OCI-LY3 (cell line): ENCODE results near the gene PDE3A.

Experiments used
- H2AFZ ChIP-seq: fragments of 200-600, 300-600 bp; shearing (Covaris generic); 2 replicates; pipeline ENCODE4 v1.6.0; 2014; ENCODE audit warnings: antibody characterized with exemption, low read depth, low read length
- H3K27ac ChIP-seq: fragments of 200-600, 300-600 bp; sonication (generic); 2 replicates; pipeline ENCODE4 v1.5.1; 2014; ENCODE audit warnings: mild to moderate bottlenecking, low read length, moderate library complexity, mixed read lengths
- H3K27me3 ChIP-seq: fragments of 200-600, 300-600 bp; sonication (generic); 2 replicates; pipeline ENCODE4 v1.6.1; 2014; ENCODE audit warnings: low read depth, low read length, mixed read lengths
- H3K36me3 ChIP-seq: fragments of 200-600, 300-600 bp; sonication (generic); replicated peaks from 2 replicates; pipeline ENCODE3; 2014; ENCODE audit warnings: low read depth, low read length, mixed read lengths
- H3K4me1 ChIP-seq: fragments of 300-600, 200-600 bp; sonication (generic); 2 replicates; pipeline ENCODE4 v1.6.1; 2014; ENCODE audit warnings: low read length, mixed read lengths
- H3K4me2 ChIP-seq: fragments of 200-600, 300-600 bp; sonication (generic); 2 replicates; pipeline ENCODE4 v1.6.1; 2014; ENCODE audit warnings: low read length, mixed read lengths
- H3K4me3 ChIP-seq: fragments of 300-600, 200-600 bp; sonication (generic); 2 replicates; pipeline ENCODE4 v1.5.1; 2014; ENCODE audit warnings: antibody characterized with exemption, mild to moderate bottlenecking, low read length, moderate library complexity
- H3K79me2 ChIP-seq: fragments of 300-600, 200-600 bp; shearing (Covaris generic); 2 replicates; pipeline ENCODE4 v1.6.1; 2014; ENCODE audit warnings: mild to moderate bottlenecking, low read length, mixed read lengths
- H3K9ac ChIP-seq: fragments of 300-600, 200-600 bp; shearing (Covaris generic); 2 replicates; pipeline ENCODE4 v1.6.0; 2014; ENCODE audit warnings: mild to moderate bottlenecking, low read length, moderate library complexity
- H3K9me3 ChIP-seq: fragments of 200-600, 300-600 bp; shearing (Covaris generic); 2 replicates; pipeline ENCODE4 v1.6.1; 2014; ENCODE audit warnings: low read length, mixed read lengths; ENCODE audit not compliant: insufficient read depth
- H4K20me1 ChIP-seq: fragments of 200-600, 300-600 bp; sonication (generic); 2 replicates; pipeline ENCODE4 v1.6.1; 2016; ENCODE audit warnings: low read length, mixed read lengths; ENCODE audit not compliant: insufficient read depth
- CTCF ChIP-seq: fragments of 200-600, 300-600 bp; sonication (generic); IDR thresholded peaks from 2 replicates; pipeline ENCODE4 v1.5.1; 2014; ENCODE audit warnings: antibody characterized with exemption, low read length, low read depth
- EZH2phosphoT487 ChIP-seq: fragments of 200-600 bp; shearing (Covaris generic); IDR thresholded peaks from 2 replicates; pipeline ENCODE4 v1.6.1; 2018; ENCODE audit warnings: antibody characterized with exemption, mixed run types, low read depth

Gene PDE3A

GRCh38 chr12:20494851-20495250, 126.5 kb downstream of the PDE3A start:
- Histone ChIP-seq H3K9me3 (no peaks in the 10 kb centered on the region), H3K79me2 (no peaks in the 10 kb centered on the region), H3K4me2 (no peak overlapping the region), H4K20me1 (no peaks in the 10 kb centered on the region), H3K27ac (no peak overlapping the region), H3K36me3 (no peaks in the 10 kb centered on the region), H3K4me1 (peaks cover 8% of the 10 kb centered on the region; the same call in 1 of the 2 replicates), H3K9ac (no peak overlapping the region), H2AFZ (no peak overlapping the region), H3K27me3 (peaks cover 27% of the 10 kb centered on the region), H3K4me3 (no peak overlapping the region)
- TF ChIP-seq EZH2phosphoT487, result no peak
- TF ChIP-seq CTCF, result no peak

GRCh38 chr12:20495997-20496396, 127.7 kb downstream of the PDE3A start:
- Histone ChIP-seq H3K4me2 (no peak overlapping the region), H3K36me3 (no peaks in the 10 kb centered on the region), H3K27me3 (peaks cover 34% of the 10 kb centered on the region), H4K20me1 (no peaks in the 10 kb centered on the region), H3K4me1 (peaks cover 8% of the 10 kb centered on the region; the same call in 1 of the 2 replicates), H2AFZ (no peak overlapping the region), H3K27ac (no peak overlapping the region), H3K79me2 (no peaks in the 10 kb centered on the region), H3K9me3 (no peaks in the 10 kb centered on the region), H3K9ac (no peak overlapping the region), H3K4me3 (no peak overlapping the region)
- TF ChIP-seq EZH2phosphoT487, result no peak
- TF ChIP-seq CTCF, result no peak

GRCh38 chr12:20497707-20498106, 129.4 kb downstream of the PDE3A start:
- H3K4me2 ChIP-seq, result no peak overlapping the region
- no peak overlapping the region for H3K9ac ChIP-seq
- no peak overlapping the region for H3K27ac ChIP-seq
- no peaks in the 10 kb centered on the region for H3K36me3 ChIP-seq
- H3K4me1 ChIP-seq, result peaks cover under 1% of the 10 kb centered on the region; the same call in 1 of the 2 replicates
- H4K20me1 ChIP-seq, result no peaks in the 10 kb centered on the region
- TF ChIP-seq CTCF (no peak), EZH2phosphoT487 (no peak)
- no peaks in the 10 kb centered on the region for H3K9me3 ChIP-seq
- H3K79me2 ChIP-seq, result no peaks in the 10 kb centered on the region
- H3K4me3 ChIP-seq, result no peak overlapping the region
- peaks cover 51% of the 10 kb centered on the region for H3K27me3 ChIP-seq
- no peak overlapping the region for H2AFZ ChIP-seq

GRCh38 chr12:20501958-20502357, 133.6 kb downstream of the PDE3A start:
- no peak overlapping the region for H3K4me3 ChIP-seq
- peaks cover 67% of the 10 kb centered on the region for H3K27me3 ChIP-seq
- H4K20me1 ChIP-seq, result 0 out of 2 replicates have a peak, but pooled peaks cover 6% of the 10 kb centered on the region
- no peaks in the 10 kb centered on the region for H3K9me3 ChIP-seq
- H2AFZ ChIP-seq, result no peak overlapping the region
- H3K79me2 ChIP-seq, result no peaks in the 10 kb centered on the region
- H3K36me3 ChIP-seq, result no peaks in the 10 kb centered on the region
- TF ChIP-seq EZH2phosphoT487 (no peak), CTCF (no peak)
- H3K27ac ChIP-seq, result no peak overlapping the region
- H3K4me2 ChIP-seq, result no peak overlapping the region
- no peak overlapping the region for H3K9ac ChIP-seq
- peaks cover 1% of the 10 kb centered on the region for H3K4me1 ChIP-seq
